GM18861 (cell line): ENCODE measurements around the gene GALNT1.

Source experiments
- ATAC-seq: cut with Tn5 transposase; IDR thresholded peaks from one replicate; pipeline ENCODE4 v1.9.1; 2021; ENCODE audit not compliant: unreplicated experiment

GALNT1 gene

DNA sequence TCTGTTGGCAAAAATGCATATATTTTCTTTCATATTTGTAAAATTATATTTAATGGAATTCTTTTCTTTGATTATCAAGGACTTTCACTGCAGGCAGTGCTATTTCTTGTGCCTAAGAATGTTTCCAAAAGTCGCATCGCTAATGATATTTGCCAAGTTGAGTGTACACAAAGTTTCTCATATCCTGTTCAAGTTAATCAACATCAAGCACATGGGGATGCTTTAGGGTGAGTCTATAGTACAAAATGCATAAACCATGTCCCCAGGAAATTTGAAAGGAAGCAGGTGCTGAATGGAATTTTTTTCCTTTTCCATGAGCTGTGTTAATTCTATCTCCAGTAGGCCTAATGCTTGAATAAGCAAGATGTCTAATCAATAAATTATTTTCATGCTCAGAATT is 129.7 kb downstream of the GALNT1 start:
- no peak for ATAC-seq

DNA sequence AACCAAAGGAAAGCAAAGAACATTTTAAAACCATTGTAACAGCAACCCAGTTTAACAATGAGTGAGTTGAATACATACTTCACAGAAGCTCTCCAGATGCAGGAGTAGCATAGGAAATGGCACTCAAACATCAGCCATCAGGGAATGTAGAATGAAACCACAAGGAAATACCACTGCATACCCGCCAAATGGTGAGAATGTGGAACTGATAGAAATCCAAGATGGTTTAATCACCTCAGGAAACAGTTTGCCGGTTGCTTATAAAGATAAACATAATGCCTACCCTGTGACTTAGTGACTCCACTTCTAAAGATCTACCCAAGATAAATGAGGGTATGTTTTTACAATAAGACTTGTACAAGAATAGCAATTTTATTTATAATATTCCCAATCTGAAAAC is 132.0 kb downstream of the GALNT1 start:
- ATAC-seq: no peak

DNA sequence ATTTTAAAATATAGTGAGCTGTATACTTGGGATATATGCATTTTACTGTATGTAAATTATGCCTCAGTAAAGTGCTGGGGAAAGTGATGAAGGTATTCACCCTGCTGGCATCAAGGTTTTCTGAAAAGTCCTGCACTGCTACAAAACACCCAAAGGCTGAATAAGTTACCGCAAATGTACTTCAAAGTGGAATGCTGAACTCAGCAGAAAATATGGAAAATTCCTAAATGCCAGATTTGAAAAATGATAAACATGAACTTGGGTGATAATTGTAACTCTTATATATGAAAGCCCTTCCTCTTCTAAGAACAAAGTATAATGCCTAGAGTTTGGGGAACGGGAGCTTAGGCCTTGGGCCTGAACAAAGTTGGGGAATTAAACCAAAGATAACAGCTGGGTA is 133.0 kb downstream of the GALNT1 start:
- no peak for ATAC-seq

DNA sequence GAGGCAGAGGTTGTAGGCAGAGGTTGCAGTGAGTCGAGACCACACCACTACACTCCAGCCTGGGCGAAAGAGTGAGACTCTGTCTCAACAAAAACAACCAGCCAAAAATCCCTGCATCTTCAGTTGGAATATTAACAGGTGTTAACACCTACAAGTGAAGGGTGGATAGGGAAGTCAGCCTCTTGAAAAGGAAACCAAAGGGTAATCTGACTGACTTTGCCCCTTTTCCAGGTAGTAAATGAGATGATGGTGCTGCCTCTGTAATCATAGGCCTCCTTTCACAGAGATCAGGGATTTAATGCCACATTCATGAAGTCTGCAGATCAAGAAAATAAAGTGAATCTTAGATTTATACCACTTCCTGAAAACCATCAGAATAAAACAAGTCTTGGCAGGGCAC is 133.6 kb downstream of the GALNT1 start:
- no peak for ATAC-seq

DNA sequence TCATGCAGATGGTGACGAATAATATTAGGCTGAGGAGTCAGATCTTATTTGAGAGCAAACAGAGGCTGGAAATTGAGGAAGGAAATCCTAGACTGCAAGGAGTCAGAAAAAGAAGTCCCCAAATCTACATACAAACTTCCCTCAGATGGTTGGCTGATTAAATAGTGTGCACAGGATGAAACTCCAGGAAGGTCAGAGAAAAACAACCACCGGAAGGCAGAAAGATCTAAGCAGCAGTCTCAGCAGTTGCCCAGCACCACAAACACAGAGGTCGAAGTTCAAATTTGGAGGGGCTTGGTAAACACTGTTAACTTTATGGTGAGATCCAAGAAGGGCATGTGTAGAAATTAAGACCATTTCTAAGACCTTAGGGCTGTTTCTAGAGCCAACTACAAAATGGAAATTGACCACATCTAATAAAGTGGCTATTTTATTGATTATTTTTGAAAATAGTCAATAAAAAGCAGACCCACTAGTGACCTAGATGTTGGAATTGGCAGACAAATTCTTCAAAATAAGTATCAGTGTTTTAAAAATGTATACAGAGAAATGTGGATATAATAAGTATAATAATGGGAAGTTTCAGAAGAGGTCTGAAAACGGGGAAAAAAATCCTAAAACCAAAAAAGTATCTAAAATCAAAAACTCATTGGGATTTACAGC is 134.8 kb downstream of the GALNT1 start:
- no peak for ATAC-seq

DNA sequence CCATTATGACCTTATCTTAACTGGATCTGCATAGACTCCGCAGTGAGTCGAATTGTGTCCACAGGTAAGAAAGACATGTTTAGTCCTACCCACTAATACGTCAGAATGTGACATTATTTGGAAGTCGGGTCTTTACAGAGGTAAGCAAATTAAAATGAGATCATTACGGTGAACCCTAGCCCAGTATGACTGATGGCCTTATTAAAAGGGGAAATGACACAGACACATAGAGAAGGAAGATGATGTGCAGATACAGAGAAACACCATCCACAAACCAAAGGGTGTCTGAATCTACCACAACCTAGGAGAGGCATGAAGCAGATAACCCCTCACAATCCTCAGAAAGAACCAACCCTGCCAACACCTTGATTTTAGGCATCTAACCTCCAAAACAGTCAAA is 135.6 kb downstream of the GALNT1 start:
- ATAC-seq: no peak

DNA sequence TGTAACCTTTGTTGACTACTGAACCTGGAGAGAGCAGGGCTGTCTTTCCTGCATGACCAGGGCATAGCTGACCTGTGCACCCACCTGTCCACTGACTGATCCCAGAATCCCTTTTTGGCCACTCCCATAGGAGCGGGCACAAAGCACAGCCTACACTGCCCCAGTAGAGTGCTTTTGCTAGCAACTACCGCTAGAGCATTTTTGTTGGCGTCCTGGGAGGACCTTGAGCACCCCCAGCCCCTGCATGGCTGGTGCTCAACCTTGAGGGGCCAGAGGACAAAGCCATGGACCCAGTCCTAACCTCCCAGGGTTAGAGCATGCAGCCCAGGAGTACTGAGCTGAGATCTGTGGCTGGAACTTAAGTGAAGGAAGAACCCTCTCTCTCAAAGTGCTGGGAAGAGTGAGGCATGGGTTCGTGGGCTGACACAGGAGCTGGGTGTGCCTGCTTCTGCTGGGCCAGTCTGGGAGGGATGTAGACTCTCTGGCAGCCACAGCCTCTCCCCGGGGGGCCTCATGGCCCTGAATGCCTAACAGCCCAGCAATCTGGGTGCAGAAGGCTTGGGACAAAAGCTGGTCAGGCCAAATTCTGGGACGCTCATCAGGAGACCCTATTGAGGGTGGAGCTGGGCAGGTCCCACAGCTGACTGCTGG is 140.0 kb downstream of the GALNT1 start:
- no peak for ATAC-seq

DNA sequence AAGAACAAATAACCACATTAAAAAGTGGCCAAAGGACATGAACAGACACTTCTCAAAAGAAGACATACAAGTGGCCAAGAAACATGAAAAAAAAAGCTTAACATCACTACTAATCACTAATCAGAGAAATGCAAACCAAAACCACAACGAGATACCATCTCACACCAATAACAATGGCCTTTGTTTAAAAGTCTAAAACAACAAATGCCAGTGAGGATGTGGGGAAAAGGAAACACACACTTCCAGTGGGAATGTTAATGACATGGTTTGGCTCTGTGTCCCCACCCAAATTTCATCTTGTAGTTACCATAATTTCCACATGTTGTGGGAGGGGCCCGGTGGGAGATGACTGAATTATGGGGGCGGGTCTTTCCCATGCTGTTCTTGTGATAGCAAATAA is 147.1 kb downstream of the GALNT1 start:
- ATAC-seq: no peak

DNA sequence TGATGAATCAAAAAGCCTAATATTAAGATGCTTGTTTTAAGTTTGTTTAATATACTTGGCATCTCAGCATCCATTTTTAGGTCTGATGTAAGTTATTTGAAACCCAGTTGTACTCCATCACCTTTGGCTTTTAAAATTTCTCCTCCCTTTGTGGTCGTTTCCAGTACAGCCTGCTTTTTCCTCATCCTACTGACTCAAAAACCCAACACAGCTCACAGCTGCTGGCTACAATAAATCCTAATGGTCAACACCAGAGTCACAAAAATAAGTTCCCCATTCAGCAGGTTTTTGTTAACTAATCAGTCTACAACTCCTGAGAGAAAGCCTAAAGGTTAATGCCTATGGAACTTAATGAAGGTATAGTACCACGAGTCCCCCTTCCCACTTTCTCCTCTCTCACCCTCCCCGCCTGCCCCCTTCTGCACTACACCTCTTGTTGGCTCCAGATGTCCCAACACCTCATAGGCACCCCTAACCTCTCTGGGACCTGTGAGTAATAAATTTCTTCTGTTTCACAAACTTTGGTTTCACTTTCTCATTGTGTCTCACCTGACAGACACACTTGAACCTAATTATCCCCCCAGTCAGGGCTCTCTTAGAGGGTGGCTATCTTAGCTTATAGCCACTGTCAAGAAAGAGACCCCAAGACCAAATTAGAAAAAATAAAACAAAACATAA is 148.6 kb downstream of the GALNT1 start:
- ATAC-seq: no peak

DNA sequence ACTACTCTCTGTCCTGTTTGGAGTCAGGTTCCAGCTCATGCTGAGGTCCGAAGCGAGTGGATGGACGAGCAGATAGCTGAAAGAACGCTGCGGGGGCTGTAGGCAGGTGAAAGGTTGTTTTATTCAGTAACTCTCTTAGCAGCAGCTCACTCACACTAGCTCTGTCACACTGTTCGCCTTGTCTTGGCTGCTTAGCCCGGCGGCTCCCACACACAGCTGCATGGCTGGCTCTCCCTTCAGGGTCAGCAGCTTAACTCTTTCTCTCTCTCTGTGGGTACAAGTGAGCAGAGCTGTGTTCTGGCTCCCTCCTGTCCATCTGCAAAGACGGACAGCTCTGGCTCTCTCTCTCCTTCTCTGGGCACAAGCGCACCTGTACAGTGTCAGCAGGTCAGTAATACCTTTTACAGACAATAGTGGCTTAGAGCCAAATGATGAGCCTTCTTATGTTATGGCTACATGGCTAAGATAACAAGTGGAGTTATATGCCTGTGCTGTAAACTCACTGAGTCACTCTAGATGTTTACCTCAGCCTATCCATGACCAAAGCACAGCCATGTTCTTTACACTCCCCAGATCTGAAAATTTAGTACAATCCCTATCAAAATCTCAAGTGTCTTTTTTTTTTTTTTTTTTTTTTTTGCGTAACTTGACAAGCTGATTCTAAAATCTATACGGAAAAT is 149.3 kb downstream of the GALNT1 start:
- no peak for ATAC-seq

DNA sequence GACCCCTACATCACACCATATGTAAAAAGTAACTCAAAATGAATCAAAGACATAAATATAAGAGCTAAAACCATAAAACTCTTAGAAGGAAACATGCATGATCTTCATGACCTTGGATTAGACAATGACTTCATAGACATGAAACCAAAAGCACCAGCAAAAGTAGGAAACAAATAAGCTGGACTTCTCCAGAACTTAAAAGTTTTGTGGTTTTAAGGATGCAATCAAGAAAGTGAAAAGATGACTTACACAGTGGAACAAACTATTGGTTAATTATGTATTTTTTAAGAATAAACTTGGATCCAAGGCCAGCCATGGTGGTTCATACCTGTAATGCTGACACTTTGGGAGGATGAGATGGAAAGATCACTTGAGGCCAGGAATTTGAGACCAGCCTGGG is 150.2 kb downstream of the GALNT1 start:
- no peak for ATAC-seq

DNA sequence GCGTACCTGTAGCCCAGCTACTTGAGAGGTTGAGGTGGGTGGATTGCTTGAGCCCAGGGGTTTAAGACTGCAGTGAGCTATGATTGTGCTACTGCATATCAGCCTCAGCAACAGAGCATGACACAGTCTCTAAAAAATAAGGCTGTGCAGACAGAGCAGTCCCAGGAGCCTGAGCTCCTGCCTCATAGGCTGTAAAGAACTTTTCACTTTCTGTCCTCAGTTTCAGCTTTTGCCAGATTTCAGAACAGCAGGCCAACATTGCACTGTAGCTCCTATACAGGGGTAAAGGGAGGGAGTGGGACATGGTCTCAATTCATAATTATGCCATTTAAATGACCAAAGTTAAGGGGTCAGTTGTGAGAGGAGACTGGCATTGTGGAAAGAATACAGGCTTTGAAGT is 150.6 kb downstream of the GALNT1 start:
- ATAC-seq: no peak

DNA sequence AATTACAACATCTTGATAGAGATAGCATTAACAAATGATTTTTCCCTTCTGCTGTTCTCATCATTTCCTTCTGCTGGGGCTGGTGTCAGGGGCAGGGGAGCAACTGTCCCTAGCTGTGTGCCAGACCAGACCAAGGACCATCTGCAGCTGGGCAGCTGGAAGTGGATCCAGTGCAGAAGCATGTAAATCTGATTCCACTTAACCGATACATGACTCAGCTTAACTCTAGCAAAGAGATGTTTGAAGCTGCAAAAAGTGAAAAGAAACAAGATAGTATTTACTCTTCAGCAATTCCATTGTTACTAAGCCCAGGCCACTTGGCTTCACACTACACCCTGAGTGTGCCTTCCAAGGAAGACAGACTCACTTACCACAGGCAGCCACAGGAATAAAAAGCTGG is 151.1 kb downstream of the GALNT1 start:
- no peak for ATAC-seq

DNA sequence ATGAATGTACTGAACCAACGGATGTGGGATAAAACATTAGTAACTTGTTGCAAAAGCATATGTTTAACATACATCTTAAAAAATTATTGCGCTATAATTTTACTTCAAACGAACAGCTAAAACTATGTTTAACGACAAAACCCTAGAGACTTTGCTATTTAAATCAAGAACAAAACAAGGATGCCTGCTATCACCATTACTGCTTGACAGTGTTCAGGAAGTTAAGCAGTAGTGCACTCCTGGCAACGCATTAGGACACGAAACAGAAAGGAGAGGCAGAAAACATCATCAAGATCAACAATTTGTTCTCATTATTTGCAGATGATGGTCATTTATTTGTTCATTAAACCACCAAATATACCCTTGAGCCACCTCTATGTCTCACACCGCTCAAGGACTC is 151.9 kb downstream of the GALNT1 start:
- no peak for ATAC-seq

DNA sequence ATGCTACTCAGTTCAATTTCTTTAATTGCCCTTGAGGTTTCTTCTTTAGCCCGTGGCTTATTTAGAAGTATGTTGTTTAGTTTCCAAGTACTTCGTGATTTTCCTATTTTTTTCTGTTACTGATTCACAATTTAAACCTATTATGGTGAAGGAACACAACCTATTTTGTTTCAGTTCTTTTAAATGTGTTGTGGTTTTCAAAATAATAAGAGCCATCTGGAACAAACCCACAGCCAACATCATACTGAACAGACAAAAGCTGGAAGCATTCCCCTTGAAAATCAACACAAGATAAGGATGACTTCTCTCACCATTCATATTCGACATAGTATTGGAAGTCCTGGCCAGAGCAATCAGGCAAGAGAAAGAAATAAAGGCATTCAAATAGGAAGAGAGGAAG is 155.2 kb downstream of the GALNT1 start:
- ATAC-seq: no peak

DNA sequence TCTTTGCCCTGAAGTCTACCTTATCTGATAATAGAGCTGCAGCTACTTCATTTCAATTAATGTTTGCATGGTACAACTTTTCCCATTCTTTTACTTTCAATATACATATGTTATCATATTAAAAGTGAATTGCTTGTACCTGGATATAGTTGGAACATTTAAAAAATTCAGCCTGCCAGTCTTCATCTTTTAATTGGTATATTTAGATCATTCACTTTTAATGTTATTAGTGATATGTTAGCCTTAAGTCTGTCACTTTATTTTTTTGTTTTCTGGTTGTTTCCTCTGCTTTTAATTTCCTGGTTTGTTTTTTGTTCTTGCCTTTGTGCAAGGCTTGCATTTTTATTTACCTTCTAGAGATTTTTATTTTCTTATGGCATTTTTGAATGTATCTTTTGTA is 158.2 kb downstream of the GALNT1 start:
- no peak for ATAC-seq

DNA sequence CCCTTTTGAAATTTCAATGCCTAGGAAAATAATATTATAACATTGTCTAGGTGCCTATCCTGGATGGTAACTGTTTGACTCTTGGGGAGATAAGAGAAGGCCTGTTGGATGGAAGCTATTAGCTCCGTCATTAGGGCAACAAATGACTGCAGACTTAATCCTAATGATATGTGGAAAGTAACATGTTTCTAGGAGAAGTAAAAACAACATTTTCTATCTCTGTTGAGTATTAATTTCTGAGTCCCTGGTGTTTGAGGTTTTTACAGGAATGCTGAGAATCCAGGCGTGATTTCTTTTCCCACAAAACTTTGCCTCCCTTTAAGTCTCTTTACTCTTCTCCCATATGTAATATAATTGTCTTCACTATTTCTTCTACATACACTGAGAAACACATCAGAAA is 159.1 kb downstream of the GALNT1 start:
- ATAC-seq: no peak

DNA sequence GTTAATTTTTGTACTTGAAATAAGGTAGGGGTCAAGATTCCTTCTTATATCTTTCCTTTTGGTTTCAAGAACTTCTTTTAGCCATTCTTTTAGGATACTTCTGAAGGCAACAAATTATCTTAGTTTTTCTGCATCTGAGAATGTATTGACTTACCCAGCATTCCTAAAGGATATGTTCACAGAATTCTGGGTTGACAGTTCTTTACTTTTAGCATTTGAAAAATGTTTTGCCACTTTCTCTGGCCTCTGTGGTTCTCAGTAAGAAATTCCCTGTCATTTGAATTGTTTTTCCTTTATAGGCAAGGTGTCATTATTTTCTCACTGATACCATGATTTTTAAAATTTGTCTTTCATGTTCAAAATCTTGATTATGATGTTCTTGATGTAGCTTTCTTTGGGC is 162.4 kb downstream of the GALNT1 start:
- no peak for ATAC-seq

DNA sequence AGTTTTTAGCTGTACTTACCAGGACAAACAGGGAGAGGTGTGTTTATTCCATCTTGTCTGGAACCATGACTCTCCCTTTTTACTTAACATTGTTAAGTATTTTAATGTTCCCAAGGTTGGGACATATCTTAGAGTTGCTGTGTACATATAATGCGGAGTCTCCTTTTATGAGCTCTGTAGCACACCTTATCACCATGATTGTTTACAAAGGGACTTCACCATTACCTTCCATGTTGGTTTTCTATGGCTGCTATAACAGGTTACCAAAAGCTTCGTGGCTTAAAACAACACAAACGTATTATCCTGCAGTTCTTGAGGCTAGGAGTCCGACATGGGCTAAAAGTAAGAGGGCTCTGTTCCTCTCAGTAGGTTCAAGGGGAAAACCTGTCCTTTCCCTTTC is 164.3 kb downstream of the GALNT1 start:
- no peak for ATAC-seq

DNA sequence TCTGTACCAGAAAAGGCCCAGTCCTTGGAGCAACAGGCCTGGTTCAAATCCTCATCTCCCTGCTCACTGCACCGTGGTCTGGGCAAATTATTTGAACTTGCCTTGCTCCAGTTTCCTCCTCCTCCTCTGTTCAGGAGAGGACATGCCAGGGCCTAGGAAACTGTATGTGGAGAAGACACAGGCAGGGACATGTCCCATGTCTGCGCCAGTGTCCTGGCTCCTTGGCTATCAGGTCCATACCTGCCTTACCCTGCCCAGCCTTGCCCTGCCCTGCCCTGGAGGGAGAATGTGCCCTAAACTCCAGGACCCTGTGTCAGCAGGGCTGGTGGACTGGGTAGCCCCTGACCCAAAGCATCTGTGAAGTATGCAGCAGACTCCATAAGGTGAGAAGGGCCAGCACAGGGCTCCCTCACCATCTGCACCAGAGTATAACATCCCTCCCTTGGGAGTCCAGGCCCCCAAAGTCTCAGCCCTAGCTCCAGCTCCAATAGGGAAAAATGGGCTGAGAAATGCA is 165.3 kb downstream of the GALNT1 start:
- no peak for ATAC-seq

DNA sequence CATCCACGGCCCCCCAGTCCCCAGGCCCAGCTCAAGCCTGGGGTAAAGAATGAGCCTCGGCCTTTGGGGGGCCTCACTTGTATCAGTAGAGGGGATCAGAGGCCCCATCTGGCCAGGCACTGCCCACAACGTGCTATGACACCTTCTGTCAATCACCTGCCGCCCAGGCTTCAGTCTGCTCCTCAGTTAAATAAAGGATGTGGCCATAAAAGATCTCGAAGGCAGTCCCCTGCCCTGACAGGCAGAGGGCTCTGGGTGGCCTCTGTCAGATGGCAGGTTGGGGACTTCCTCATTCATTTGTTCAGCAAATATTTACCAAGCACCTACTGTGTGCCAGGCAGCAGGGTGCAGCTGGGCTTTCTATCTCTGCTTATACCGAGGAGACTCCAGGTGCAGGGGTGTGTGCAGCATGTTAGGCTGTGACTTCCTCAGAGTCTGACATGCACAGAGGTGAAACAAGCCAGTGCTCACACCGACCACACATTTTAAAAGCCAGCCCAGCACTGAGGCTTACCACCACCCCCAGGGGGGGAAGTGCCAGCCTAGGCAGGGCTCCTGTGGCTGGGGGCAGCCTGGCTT is 166.4 kb downstream of the GALNT1 start:
- ATAC-seq: no peak
